ENCODE data around the gene RPAP2.
"Not testable (repeated sequence)": the region's sequence is repeated elsewhere in the genome, so short reads cannot be mapped to it uniquely, and the experiment has no call there.

Gene RPAP2

DNA sequence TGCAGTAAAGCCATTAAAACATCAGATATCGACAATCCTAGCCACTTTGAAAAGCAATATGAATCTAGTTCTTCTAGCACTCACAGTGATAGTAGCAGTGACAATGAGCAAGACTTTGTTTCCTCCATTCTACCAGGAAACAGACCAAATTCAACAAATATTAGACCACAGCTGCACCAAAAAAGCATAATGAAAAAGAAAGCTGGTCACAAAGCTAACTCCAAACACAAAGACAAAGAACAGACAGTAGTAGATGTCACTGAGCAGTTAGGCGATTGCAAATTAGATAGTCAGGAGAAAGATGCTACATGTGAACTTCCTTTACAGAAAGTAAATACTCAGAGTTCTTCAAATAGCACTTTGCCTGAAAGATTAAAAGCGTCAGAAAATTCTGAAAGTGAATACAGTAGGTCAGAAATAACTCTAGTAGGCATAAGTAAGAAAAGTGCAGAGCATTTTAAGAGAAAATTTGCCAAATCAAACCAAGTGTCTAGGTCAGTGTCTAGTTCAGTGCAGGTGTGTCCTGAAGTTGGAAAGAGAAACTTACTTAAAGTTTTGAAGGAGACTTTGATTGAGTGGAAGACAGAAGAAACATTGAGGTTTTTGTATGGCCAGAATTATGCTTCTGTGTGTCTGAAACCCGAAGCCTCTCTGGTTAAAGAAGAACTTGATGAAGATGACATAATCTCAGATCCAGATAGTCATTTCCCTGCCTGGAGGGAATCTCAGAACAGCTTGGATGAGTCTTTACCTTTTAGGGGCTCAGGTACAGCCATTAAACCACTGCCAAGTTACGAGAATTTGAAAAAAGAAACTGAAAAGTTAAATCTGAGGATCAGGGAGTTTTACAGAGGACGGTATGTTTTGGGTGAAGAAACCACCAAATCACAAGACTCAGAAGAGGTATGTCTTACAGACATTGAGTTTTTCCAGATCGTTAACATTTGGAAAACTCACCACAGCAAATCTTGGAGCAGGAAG lies 24.9 kb downstream of the RPAP2 start:
- DNase-seq = no peak

DNA sequence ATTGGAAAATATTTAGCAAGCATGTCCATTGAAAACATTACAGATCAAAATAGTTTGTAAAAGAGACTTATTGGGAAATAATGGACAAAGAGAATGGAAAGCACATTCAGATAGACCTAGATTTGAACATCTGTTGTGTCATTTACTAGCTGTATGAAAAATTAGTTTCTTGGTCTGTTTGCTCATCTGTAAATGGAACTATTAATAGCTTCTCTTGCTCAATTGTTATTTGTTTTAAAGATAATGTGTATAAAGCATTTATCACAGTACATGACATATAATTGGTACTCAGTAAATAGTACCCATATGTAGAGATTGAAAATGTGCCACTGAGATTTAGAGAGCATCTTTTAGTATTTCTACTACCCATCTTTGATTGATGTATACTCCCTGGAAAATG lies 25.9 kb downstream of the RPAP2 start:
- DNase-seq = no peak

DNA sequence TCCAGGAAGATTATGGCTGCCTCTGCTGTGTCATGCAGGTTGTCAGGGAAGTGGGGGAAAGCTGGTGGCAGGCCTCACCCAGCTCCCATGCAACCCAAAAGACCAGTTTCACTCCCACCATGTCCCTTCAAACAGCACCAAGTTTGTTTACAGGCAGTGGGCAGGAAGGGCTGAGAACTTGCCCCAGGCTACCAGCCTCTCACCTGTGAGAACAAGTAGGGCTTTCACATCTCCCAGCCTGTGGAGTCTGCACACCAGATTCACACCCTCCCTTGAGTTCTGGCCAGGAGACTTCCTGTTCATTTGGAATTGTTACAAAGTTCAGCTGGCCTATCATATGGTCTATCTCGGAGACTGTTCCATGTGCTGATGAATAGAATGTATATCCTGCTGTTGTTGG lies 27.8 kb downstream of the RPAP2 start:
- DNase-seq = no peak

DNA sequence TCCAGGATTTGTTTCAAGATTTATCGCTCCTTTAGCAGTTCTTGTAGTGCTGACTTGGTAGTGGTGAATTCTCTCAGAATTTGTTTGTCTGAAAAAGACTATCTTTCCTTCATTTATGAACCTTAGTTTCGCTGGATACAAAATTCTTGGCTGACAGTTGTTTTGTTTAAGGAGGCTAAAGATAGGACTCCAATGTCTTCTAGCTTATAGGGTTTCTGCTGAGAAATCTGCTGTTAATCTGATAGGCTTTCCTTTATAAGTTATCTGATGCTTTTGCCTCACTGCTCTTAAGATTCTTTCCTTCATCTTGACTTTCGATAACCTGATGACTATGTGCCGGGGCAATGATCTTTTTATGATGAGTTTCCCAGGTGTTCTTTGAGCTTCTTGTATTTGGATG lies 28.9 kb downstream of the RPAP2 start:
- no peak for DNase-seq

DNA sequence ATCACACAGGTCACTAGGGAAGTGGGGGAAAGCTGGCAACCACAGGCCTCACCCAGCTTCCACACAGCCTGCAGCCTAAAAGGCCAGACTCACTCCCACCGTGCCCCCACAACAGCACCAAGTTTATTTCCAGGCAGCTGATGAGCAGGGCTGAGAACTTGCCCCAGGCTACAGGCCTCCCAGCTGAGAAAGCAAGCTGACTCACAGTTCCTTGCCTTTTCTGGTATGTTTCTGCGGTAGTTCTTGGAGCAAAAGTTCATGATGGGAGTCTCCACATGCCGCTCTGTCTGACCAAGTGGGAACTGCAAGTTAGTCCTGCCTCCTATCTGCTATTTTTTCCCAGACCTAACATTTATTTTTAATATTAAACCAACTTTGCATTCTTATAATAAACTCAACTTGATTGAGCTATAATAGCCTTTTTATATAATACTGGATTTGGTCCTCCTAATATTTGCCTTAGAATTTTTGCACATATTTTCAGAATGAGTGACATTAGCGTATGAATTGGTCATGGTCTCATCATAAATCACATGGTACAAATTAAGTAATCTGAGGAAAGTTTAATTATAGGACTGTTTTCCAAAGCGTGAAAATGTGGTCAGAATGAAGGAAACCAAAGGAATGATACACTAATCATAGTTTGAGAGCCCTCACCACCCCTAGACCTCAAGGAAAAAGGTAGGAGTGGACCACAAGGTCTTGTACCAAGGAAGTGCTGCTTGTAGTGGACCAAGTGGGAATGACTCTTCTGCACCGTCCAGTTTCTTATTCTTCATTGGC lies 30.7 kb downstream of the RPAP2 start:
- DNase-seq = no peak

DNA sequence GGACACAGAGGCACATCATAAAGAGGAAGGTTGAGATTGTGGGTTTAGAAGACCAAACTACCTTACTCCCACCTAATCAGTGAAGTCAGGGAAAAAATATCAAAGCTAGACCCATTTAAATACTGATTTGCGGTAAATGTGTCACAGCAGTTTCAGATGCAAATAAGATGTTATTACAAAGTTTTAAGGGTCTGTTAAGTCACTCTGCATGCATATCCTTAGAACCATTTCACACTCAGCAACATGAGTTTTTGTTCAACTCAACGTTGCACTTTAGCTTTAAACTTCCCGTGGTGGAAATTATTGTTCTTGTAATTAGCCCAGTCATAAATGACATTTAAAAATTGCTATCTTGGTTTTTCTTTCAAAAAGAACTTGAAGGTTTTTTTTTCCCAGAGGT lies 34.8 kb downstream of the RPAP2 start:
- DNase-seq = no peak

DNA sequence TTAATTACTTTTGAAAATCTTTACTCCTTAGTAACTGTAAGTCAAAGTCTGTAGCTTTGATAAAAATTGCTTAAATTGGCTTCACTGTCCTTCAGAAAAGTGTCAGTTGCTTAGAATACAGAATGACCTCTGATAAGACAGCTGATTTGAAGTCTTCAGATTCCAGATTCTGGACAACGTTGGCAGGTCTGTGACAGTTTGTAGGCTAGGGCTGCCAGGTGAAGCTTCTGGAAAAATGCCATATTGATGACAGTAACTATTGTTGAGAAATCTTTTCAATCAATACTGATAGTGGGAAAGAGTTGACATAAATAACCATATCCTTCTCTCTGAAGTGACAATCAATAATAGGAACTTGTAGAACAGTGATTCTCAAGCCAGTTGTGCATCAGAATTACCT lies 41.3 kb downstream of the RPAP2 start:
- no peak for DNase-seq

DNA sequence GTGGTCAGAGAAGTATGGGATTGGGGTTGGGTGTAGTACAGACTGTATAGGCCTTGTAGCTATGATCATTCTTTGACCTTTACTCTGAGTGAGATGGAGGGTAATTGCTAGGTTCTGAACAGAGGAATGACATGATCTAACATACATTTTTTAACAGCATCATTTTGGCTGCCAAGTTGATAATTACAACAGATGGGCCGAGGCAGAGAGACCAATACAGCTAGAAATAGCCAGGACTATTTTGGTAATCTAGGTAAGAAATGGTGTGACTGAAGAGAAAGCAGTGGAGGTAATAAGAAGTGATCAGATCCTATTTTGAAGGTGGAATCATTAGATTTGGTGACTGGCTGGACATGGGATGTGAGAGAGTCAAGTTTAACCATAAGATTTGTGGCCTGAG lies 43.5 kb downstream of the RPAP2 start:
- DNase-seq = no peak

DNA sequence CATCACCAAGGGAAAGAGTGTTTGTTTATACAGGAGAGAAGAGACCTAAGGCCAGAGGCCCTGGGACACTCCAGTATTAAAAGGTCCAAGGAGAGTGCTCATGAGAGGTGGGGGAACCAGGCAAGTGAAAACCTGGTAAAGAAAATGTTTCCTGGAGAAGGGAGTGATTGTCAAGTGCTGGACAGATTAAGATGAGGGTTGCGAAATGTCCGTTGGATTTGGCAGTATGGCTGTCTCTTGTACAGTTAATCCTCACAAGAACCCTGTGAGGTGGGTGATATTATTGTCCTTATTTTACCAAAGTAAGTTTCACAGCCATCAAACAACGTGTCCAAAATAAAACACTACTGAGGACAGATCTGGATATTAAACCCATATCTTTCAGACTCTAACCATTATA lies 44.2 kb downstream of the RPAP2 start:
- DNase-seq = no peak

DNA sequence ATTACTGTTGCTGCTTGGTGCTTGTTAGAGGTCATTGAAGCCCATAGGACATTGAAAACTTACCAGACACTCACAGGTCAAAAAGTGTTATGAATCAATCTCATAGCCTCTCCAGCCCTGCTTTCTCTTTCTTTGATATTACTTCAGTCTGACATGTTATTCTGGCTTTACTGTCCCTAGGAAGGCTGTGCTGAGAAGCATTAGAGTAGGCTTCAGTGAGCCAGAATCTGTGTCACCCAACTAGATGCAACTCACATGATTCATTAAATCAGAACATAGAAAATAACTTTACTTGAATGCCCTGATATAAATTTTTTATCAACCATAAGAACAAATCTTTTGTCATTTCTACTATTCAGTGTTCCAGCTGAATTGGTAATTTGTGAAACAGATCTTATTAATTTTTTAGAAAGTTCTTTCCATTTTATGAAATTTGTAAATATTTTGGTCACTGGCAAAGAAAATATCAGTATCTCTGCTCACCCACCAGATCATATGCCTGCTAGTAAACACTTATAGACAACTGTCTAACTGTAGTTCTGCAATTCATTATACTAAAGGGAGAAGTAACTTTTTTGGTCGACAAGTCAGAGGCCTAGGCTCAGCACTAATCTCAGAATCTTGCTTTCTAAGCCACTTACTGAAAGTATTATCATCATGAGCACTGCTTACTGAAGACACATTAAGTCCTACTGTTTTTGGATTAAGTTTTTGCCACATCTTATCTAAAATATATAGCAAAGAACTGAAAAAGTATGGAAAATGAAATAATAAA lies 48.2 kb downstream of the RPAP2 start:
- no peak for DNase-seq

DNA sequence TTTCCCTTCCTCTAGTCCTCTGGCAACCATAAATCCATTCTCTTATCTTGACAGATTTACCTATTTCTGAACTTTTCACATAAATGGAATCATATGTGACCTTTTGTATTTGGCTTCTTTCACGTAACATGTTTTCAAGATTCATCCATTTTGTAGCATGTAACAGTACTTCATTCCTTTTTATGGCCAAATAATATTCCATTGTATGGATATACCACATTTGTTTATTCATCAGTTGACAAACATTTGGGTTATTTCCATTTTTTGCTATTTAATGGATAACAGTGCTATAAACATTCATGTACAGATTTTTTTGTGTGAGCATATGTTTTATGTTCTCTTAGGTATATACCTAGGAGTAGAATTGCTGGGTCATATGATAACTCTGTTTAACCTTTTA lies 54.0 kb downstream of the RPAP2 start:
- DNase-seq = no peak

DNA sequence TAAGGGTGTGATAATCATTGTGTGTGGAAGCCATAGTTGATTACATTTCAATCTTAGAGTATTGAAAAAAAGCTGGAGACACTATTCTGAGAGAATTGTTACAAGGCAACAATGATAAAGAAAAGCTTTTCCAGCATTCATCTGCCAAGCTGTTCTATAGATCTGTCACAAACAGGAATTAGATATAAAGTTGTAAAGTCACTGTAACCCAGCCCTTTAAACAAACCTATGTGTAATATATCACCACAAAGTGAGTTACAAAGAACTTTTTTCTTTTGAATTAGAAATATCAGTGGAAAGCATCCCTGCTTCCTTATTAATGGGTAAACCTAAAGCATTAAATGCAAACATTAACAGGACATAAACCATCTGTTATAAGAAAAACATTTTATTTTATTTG lies 55.4 kb downstream of the RPAP2 start:
- DNase-seq = no peak

DNA sequence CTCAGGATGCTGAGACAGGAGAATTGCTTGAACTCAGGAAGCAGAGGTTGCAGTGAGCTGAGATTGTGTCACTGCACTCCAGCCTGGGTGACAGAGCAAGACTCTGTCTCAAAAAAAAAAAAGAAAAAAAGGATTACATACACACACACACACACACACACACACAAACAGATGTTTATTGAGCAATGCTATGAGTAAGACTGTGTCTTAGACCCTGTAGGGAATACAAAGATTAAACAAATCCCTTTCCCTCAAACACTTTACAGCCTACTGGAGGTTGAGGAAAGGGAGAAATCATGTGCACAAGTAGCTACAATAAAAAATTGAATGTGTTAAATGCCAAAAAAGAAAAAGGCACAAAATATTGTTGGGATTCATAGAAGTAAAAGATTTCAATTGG lies 58.1 kb downstream of the RPAP2 start:
- no peak for DNase-seq

DNA sequence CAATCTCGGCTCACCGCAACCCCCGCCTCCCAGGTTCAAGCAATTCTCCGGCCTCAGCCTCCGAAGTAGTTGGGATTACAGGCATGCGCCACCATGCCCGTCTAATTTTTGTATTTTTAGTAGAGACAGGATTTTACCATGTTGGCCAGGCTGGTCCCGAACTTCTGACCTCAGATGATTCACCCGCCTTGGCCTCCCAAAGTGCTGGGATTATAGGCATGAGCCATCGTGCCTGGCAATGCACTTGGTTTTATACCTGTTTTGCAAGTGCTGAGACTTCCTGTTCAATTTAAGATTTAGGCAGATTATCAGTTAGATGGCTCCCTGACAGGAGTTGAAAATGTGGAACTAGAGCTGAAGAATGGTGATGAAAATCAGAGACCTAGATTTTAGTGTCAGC lies 60.5 kb downstream of the RPAP2 start:
- not testable (repeated sequence) for DNase-seq

DNA sequence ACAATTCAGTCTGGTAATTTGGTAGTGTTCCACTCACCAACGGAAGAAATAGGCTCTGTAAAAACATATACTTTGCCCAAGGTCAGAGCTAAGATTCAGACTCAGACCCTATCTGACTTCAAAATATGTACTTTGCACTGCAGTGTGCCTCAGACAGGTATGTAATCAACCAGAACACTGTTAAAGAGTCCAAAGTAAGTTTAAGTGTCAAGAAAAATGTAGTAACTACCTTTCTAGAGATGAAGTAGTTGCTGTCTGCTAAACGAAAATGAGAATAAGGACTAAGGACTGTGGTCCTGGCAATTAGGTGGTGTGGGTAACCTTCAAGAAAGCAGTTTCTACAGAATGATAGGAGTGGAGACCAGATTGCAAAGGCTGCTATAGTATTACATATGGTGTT lies 61.1 kb downstream of the RPAP2 start:
- no peak for DNase-seq

DNA sequence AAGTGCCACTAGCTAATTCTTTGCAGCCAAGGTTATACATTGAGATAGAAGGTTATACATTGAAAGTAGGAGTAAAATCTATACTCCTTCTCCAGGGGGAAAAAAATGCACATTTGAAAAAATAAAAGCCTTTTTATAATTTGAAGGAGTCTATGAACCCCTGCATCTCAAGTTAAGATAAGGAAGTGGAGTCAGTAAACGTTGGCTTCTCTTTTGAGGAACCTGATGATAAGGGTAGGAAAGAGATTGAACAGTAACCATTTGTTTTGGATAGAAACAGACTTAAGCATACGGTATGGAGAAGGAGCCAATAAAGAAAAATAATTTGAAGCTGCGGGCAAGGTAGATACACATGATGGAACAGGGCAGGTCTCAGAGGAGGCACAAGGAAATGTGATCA lies 64.1 kb downstream of the RPAP2 start:
- no peak for DNase-seq

DNA sequence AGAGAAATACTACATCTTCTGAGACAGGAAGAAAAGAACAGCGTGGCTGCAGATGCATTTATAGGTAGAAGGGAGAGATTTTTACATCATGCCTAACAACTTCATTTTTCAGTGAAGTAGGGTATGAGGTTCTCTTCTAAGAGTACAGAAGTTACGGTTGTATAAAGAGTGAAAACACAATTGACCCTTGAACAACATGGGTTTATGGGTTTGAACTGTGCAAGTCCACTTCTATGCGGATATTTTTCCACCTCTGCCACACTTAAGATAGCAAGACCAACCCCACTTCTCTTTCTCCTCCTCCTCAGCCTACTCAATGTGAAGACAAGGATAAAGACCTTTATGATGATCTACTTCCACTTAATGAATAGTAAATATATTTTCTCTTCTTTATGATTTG lies 64.5 kb downstream of the RPAP2 start:
- no peak for DNase-seq

DNA sequence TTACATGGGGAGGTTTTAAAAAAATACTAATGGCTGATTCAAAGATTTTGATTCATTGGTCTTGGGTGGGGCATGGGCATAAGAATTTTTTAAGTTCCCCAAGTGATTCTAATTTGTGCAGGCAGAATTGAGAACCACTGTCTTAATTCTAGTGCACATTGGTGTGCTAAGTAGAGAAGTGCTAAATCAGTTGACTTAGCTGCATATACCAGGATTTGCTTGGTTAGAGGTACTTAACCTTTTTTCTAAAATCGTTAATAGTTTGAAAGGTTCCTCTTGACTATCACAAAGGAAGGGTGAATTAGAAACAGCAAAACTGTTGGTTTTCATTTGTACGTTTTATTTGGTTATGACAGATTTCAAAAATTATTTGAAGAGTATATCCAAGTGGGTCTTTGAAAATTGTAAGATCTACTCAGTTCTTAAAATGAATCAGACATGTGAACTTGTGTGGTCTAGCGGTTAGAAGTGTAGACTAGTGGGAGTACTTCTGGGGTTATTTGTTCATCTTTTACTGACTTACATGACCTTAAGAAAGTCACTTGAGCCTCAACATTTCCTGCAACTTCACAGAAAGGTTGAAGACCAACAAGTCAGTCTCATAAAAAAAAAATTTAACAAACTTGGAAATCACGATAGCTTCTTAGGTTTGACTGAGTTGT lies 66.7 kb downstream of the RPAP2 start:
- DNase-seq = no peak

DNA sequence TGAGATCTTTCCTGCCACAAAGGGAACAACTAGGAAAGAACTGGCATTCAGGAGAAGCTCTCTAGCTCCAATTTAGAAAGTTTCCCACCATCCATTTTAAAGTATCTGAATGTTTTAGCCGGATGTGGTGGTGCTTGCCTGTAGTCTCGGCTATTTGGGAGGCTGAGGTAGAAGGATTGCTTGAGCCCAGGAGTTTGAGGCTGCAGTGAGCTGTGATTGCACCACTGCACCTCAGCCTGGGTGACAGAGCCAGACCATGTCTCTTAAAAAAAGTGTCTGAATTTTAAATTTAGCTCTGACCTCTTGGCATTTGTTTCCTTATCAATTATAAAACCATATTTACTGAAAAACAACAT lies 67.2 kb downstream of the RPAP2 start:
- DNase-seq = no peak

DNA sequence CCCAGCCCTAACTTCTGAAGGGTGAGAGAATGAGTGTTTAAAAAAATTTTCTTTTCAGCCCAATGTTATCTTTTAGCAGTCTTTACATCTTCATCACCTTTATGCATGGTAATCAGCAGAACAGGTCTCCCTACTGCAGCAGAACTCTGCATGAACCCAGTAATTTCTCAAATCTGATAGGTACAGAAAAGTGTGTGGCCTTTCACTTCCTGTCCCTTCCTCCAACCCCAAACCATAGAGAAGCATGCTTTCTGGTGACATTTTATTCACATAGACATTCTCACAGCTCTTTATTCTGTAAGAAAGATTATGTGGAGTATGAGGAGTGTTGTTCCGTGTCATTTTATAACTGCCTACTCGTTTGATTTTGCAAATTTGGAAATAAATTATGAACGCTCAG lies 68.6 kb downstream of the RPAP2 start:
- DNase-seq = no peak

DNA sequence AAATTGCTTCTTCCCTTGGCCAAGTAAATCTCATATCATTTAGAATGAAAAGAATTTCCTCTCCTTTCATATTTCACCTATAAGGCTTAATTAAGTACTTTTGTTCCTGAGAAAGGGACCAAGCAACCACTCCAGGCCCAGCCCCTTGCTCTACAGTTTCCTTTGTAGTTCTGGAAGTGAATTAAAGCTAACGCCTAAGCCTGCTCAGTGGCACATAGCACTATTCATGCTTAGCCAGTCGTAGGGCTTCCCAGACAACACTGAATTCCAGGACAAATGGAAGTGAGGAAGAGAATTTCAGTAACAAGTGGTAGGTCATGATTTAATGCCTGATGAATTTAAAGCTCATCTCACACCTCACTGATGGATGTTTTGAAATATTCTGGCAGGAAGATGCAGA lies 73.3 kb downstream of the RPAP2 start:
- DNase-seq = no peak

DNA sequence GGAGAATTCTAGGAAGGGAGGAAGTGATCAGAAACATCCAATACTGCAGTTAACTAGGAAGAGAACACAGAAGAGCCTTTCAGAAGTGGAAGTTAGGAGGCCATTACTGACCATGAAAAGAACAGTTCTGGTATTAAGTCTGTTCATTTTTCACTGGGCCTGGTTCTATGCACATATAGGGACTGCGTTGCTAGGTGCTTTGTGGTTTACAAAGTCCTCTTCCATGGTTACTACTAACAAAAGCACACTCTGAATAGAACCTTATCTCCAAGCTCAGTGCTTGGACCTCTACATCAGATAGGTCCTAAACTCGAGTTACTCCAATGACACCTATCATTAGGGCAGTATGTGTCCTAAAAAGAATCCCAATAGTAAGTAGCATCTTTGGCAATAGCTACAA lies 75.4 kb downstream of the RPAP2 start:
- no peak for DNase-seq

DNA sequence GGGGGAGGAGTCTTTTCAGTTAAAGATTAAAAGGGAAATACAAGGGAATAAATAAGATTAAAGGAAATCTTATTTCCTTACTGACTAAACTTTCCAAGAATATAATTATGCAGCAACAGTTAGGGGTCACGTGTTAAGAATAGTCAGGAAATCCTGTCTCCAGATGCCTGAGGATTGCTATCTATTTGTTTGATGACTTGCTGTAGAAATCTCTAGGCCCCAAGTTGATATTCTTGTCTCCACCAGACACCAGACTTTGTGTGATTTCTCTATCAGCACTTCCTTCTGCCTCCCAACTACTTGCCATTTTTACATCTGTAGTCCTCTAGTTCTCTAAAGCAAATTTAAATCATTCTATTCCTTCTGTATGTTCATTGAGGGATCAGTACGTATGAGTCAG lies 77.5 kb downstream of the RPAP2 start:
- no peak for DNase-seq
